IPS-11a (cell line): ENCODE data around the gene MICAL3.

Source experiments
- H3K4me3 ChIP-seq: one replicate; pipeline ENCODE4 v1.5.1; 2013; ENCODE audit warnings: low read depth, low read length, control low read depth

MICAL3 gene

GRCh38 chr22:17873804-17874203, 150.6 kb downstream of the MICAL3 start:
- no peak overlapping the region for H3K4me3 ChIP-seq

- H3K4me3 ChIP-seq = no peak overlapping the region
Measured at GRCh38 chr22:17873116-17873515, 151.2 kb downstream of the MICAL3 start.

- no peak overlapping the region for H3K4me3 ChIP-seq
Measured at GRCh38 chr22:17872471-17872870, 151.9 kb downstream of the MICAL3 start.

- H3K4me3 ChIP-seq = no peak overlapping the region
Measured at GRCh38 chr22:17871726-17872458, 152.5 kb downstream of the MICAL3 start.

GRCh38 chr22:17870407-17870806, 154.0 kb downstream of the MICAL3 start:
- H3K4me3 ChIP-seq = no peak overlapping the region

GRCh38 chr22:17869285-17870096, 154.9 kb downstream of the MICAL3 start:
- H3K4me3 ChIP-seq = no peak overlapping the region

- H3K4me3 ChIP-seq = no peak overlapping the region
Measured at GRCh38 chr22:17868771-17869170, 155.6 kb downstream of the MICAL3 start.

- H3K4me3 ChIP-seq = no peak overlapping the region
Measured at GRCh38 chr22:17867160-17867785, 157.1 kb downstream of the MICAL3 start.

GRCh38 chr22:17866621-17867020, 157.7 kb downstream of the MICAL3 start:
- H3K4me3 ChIP-seq = no peak overlapping the region

- H3K4me3 ChIP-seq = no peak overlapping the region
Measured at GRCh38 chr22:17866127-17866526, 158.2 kb downstream of the MICAL3 start.

GRCh38 chr22:17865183-17866055, 158.9 kb downstream of the MICAL3 start:
- H3K4me3 ChIP-seq = no peak overlapping the region

GRCh38 chr22:17864398-17865182, 159.8 kb downstream of the MICAL3 start:
- no peak overlapping the region for H3K4me3 ChIP-seq

GRCh38 chr22:17862646-17863181, 161.6 kb downstream of the MICAL3 start:
- no peak overlapping the region for H3K4me3 ChIP-seq

- H3K4me3 ChIP-seq = no peak overlapping the region
Measured at GRCh38 chr22:17861909-17862308, 162.5 kb downstream of the MICAL3 start.

- H3K4me3 ChIP-seq = no peak overlapping the region
Measured at GRCh38 chr22:17860220-17860965, 164.0 kb downstream of the MICAL3 start.

GRCh38 chr22:17858033-17858432, 166.3 kb downstream of the MICAL3 start:
- no peak overlapping the region for H3K4me3 ChIP-seq

GRCh38 chr22:17855572-17856290, 168.6 kb downstream of the MICAL3 start:
- no peak overlapping the region for H3K4me3 ChIP-seq

GRCh38 chr22:17853073-17853472, 171.3 kb downstream of the MICAL3 start:
- no peak overlapping the region for H3K4me3 ChIP-seq
